Hematopoietic multipotent progenitor cell treated with erythropoietin and hydrocortisone succinate and interleukin-3 and kit ligand, for 6 days (in vitro differentiated cells): Measurements from ENCODE around the gene ZNRD2.
"Not testable (repeated sequence)": the region's sequence is repeated elsewhere in the genome, so short reads cannot be mapped to it uniquely, and the experiment has no call there.

Experiments used
- DNase-seq: peaks from one replicate; pipeline ENCODE4 v3.0.0-alpha.2; 2015

ZNRD2 gene

DNA sequence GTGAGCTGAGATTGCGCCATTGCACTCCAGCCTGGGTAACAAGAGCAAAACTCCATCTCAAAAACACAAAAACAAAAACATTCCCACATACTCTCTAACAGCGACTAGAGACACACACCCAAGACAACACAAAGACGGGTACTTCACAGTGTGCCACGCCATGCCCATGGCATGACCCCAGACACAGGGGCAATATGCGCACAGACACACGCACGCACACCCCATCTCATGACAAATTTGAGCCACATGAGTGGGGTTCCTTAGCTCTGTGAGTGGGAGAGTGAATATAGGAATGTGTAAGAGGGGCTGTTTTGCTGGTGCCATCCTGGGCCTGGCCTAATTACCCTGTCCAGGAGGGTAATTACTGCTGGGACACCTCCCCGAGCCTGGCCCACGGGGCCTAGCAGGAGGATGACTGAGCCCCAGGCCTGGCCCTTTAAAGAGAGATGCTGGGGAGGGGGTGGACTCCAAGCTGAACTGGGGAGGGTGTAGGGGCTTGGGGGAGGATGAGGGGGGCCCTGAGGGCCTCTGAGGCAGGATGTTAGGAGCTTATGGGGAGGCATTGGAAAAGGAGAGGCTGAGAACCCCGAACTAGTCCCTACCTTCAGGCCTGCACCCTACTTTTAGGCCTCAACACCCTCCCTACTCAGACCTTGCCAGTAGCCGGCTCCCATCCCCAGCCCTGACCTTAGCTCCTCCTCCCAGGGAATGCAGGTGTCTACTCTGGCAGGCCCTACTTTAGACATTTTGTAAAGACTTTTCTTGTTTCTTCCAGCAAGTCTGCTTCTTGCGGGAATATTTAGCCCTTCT is 13.6 kb upstream of the ZNRD2 start:
- no peak for DNase-seq

DNA sequence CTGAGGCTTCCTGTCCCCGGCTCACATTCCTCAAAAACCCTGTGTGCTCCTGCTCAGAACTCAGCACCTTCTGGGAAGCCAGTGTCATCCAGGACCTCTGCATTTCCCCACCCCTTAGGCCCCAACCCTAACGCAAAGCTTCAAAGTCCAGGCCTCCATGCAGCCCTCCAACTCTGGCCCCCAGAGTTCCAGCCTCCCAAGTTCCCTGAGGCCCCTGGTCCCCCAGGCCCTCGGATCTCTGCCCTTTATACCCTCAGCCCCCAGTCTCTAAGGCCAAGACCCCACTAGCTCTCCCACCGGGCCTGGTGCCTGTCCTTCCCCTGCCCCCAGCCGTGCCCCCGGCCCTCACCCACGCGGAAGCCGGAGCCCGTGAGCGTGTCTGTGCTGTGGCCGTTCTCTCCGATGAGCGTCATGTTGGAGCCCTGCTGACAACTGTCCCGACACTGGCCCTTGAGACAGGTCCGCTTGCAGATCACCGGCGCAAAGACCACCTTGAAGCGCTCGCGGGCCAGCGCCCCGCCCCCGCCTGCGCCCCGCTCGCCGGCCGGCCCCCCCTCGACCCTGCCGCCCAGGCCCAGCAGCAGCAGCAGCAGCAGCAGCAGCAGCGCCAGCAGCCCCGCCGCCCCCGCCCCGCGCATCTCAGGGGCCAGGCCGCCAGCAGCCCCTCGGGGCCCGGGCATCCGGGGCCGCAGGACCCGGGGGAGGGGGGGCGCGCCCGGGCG is 12.8 kb upstream of the ZNRD2 start:
- DNase-seq, result no peak

DNA sequence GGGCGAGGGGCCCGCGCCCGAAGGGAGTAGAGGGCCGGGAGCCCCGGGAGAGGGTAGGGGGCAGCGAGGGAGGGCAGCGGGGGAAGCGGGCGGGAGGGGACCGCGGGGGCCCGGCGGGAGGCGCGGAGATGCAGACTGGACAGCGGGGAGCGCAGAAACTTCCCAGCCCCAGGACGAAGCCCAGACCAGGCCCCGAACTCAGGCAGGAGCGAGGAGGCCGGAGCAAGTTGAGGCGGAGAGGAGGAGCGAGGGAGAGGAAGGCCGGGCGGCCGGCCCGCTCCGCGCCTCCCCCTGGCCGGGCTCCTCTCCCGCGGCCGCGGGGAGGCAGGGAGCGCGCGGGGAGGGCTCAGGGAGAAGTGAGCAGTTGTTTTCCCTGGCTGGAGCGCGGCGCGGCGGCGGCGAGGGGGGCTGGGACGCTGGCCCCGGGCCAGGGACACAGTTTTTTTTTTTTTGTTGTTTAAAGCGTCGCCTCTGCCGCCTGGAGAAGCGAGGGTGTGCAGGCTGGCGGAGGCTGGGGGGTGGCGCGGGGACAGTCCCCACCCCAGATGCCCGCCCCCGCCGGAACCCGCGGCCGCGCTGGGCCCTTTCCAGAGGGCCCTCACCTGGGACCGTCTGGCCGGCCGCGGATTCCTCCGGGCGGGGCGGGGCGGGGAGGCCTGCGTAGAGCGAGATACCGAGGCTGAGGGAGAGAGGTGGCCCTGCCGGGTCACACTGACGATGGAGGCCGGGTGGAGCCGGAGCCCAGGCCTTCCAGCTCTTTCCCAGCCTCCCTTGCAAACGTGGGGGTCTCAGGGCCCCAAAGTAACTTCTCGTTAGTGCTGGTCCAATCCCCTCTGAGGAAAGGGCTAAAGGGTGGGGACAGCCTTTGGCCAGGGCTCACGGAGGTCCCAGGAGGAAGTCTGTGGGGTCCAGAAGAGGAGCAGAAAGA is 12.0 kb upstream of the ZNRD2 start, which contains the start of gene LTBP3:
Gene LTBP3 (minus strand): TSS at position 358 of the 928 bp plus-strand sequence. CDS start 400 bp downstream, outside the sequence.
- DNase-seq, result peak; percentile 83

DNA sequence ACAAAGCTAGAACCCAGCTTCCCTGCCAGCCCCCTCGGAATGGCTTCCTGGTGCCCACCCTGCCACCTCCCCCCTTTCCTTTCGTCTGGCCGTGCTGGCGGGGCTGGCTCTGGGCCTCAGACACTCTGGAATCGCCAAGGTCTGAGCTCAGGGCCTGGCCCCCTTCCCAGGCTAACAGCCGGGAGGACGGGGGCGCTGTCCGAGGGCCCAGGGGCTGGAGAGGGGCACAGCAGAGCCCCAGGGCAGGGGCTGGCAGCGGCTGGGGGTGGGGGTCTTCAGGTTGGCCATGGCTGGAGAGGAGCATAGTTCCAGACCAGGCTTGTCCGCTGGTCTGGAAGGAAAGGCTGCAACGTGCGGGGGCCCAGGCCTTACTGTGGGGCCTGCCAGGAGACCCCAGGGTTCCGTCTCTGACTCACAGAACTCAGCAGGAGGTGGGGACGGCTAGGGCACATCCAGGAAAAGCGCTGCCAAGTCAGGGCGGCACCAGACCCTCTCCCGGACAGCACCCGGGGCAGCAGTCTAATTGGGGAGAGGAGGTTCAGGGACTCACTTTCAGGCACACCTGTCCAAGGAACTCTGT is 11.3 kb upstream of the ZNRD2 start:
- no peak for DNase-seq

DNA sequence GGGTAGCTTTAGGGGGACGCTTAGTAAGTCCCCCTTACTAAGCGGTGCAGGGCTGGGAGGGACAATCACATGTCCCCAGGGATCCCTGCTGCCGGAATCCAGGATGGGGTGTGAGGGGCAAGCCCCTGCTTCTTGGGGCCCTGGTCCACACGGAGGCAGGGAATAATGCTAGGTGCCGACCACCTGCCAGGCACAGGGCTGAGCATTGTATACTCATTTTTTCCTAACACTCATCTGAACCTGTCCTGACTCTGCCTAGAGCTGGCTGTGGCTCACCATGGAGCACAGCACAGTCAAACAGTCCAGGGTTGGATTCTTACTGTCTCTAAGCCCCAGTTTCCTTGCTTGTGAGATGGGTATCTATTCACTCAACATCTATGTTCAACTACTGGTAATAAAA is 10.7 kb upstream of the ZNRD2 start:
- no peak for DNase-seq

DNA sequence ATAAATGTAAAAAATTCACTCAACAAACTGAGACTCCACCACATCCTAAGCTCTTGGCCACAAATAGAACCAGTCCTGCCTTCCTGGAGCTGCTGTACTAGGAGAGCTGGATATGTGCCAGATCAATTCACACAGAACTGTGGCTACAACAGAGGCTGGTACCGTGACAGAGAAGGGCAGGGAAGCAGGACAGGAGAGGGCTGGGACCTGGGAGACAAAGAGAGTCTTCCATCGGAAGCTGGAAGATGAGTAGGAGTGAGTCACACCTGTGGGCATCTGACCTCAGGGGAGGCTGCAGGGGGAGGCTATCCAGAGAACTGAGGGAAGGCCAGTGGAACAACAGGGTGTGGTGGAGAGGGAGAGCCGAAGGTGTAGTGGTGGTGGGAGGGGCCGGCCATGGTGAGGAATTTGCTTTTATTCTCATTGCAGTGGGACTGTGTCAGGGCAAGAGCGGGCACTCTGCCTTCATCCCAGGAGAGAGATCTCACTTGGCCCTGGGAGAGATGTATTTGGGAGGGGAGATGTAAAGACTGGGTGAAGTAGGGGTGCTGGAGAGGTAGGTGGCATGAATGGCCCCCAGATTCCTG is 10.2 kb upstream of the ZNRD2 start:
- DNase-seq, result peak; percentile 80

DNA sequence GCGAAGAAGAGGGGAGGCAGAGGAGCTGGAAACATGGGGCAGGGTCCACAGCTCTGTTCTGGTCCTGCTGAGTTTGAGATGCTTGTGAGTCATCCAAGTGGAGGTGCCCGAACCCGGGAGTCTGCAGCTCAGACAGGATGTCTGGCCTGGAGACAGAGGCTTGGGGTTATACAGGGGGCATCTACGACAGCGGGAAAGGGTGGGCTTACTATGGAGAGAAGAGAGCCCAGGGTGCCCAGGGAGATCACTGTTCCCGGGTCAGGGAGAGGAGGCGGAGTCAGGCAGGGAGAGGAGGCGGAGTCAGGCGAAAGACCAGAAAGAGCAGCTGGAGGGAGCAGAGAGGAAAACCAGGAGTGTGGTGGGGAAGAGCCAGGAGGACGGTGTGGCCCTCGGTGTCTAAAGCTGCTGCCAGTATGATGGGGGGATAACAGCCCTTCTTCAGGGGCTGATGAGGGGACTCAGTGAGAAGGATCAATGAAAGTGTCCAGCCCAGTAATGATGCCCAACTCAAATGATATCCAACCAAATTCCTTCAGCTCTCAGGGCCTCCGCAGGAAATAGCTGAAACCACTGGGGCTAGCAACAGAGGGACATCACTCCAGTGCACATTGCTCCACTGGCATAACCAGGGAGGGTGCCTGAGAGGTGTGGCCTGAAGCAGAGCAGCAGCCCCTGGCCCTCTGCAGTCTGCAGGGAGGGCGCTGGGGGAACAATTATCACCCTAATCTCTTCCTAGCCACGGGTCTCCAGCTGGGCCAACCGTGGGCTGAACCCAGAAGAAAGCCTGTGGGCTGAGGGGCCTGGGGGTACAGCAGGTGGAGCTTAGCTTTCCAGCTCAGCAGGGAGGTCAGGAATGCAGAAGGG is 9.5 kb upstream of the ZNRD2 start:
- DNase-seq, result no peak

DNA sequence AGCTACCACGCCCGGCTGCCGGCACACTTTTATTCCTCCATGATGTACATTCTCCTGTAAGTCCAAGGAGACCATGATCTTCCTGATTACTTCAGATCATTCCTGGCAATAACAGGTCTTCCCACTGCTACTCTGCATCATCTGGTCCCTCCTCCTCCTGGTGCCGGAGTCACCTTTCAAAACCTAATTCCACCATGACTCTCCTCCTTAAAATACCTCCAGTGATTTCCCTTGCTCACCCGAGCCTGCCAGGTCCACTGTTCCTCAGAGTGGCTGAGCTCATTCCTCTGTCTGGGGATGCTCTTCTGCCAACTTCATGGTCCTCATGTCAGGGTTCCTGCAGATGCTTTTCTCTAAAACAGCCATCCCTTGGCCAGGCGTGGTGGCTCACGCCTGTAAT is 8.3 kb upstream of the ZNRD2 start:
- DNase-seq, result no peak

DNA sequence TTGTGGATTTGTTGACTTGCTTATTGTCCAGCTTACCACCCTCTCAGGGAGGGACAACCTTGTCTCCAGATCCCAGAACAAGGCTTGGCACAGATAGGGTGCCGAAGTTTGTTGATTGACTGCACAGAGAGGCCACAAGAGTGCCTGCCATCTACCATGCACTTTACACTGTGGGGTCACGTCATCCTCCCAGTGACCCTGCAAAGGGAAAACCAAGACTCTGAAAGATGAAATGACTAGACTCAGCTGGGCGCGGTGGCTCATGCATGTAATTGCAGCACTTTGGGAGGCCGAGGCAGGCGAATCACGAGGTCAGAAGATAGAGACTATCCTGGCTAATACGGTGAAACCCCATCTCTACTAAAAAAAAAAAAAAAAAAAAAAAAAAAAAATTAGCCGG is 7.5 kb upstream of the ZNRD2 start:
- DNase-seq, result no peak

DNA sequence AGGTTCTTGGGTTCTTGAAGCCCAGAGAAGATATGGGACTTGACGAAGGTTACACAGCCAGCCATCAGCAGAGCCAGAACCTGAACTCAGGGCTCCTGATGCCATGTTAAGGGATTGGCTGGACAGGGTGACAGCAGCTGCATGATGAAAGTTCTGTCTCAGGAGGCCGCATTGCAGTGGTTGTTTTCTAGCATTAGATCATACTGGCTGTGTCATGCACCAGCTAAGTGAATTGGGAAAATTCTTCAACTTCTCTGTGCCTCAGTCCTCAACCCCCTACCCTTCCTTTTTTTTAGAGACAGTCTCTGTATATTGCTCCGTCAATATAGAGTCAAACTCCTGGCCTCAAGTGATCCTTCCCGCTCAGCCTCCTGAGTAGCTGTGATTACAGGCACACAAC is 6.7 kb upstream of the ZNRD2 start:
- DNase-seq, result no peak

DNA sequence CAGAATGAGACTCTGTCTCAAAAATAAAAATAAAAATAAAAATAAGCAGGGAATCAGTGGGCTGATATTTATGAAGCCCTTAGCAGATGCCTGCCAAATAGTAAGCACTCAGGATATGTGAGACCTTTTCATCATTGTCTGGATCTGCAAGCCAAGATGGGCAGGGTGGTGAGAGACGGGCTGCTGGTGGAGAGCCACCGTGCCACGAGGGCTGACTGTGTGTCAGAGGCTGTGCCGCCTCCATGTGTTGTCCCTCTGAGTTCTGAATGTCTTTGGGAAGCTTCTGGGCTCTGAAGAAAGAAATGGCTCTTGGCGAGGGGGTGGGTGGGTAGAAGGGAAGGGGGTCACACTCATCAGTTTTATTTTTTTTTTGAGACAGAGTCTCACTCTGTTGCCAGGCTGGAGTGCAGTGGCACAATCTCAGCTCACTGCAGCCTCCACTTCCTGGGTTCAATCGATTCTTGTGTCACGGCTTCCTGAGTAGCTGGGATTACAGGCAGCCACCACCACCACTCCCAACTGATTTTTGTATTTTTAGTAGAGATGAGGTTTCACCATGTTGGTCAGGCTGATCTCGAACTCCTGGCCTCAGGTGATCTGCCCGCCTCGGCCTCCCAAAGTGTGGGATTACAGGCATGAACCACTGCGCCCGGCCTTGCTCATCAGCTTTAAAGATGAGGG is 5.3 kb upstream of the ZNRD2 start:
- DNase-seq, result not testable (repeated sequence)

DNA sequence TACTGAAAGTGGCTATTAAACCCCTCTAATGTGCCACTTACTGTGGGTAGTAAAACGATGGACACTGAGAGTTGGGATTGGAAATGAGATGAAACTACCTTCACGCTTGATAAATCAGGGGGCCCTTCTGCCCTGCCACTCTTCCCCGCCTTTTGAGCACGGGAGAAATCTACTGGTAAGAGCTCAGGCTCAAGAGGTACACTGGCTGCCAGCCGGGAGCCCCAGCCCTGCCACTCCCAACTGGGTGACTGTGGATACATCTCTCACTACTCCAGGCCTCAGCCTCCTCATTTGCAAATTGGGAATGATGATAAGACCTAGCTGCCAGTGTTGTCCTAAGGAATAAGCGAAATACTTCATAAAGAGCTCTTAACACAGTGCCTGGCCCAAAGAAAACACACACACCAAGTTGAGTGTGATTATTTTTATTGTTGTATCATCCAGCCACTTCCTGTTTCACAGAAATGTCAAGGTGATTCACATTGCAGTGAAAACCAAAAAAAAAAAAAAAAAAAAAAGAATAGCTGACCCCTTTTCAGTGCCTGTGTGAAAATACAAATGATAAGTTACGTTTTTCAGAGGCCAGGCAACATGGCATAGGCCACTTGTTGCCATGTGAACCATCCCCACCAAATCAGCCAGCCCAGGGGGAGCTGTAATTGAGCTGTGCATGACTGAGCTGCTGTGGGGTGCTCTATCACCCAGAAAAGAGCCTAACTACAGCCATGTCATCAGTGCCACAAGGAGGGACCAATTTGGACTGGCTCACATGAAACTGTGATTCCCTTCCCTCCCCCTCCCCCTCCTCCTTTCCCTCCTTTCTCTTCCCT is 4.4 kb upstream of the ZNRD2 start:
- no peak for DNase-seq

DNA sequence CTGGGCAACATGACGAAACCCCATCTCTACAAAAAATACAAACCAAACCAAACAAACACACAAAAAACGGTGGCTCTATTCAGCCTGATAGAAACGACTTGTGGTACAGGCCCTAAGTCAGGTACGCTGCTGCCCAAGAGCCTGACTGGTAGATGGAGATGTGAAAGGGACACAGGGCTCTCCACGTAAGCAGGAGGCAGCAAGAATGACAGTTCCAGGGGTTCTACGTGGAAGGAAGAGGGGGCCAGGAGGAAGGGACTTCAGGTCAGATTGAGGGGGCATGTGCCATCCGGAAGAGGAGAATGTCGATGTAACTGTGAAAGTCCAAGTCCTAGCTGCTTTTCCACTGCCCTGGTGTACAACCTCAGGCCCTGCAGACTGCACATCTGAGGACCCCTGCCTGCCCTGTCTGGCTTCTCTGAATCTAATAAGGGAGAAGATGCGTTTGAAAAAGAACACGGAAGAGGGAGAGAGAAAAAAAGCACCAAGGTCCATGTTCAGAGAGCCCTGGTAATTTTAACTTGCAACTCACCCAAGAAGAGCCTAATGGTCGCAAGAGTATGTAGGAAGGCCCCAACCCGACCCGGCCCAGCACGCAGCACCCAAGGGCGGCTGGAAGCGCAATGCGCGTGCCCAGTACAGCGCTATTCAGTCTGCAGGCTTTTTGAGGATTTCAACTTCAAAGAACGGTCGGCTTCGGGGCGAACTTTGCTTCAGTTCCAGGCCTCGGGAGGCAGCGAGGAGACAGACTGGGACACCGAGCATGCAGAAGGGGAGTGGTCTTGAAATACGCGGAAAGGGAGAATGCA is 909 bp upstream of the ZNRD2 start:
- no peak for DNase-seq

DNA sequence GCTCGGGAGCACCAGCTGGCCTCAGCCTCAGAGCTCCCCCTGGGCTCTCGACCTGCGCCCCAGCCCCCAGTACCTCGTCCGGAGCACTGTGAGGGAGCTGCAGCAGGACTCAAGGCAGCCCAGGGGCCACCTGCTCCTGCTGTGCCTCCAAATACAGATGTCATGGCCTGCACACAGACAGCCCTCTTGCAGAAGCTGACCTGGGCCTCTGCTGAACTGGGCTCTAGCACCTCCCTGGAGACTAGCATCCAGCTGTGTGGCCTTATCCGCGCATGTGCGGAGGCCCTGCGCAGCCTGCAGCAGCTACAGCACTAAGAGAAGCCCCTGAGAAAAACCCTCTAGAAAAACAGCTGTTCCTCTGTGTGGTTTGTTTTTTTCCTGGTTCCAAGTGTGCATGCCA is 1.1 kb downstream of the ZNRD2 start:
- DNase-seq, result no peak

DNA sequence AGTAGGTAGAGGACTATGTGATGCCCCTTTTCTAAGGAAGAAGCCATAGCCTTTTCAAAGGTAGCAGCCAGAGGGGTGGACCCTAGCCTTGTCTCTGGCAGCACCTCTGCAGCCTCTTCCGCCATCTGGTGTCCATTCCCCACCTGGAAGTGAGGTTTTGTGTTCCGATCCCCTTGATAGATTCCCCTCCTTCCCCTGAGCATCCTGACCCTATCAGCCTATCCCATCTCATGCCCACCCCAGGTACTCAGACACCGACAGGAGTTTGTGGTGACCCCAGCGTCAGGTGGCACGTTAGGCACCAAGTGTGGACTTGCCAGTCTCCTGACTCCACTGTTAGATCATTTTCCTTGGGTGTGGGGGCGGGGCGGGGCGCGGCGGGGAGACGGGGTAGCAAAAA is 1.7 kb downstream of the ZNRD2 start:
- DNase-seq, result peak; percentile 73

DNA sequence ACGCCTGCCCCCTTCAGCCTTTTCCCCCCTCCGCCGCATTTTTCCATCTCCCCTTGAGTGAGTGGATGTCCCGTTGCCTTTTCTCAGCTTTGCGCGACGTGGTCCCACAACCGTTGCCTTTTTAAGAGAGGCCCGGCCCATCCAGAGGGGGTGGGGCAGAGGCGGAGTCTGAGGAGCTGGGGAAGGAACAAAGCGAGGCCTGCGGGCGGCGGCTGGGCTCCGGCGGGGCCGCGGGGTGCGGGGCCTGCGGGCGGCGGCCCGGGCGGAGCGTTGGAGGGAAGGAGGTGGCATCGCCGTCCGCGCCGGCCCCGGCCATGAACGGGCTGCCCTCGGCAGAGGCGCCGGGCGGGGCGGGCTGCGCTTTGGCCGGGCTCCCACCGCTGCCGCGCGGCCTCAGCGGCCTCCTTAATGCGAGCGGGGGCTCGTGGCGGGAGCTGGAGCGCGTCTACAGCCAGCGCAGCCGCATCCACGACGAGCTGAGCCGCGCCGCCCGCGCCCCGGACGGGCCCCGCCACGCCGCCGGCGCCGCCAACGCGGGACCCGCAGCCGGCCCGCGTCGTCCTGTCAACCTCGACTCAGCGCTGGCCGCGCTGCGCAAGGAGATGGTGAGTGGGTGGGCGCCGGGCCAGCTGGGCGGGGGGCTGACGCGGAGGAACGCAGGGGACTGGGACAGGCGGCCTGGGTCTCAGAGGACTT is 2.2 kb downstream of the ZNRD2 start, which contains the start of gene FAM89B:
Gene FAM89B (plus strand): TSS at position 183 of the 696 bp plus-strand sequence. CDS start 132 bp downstream, at position 315.
- peak; percentile 96 for DNase-seq

DNA sequence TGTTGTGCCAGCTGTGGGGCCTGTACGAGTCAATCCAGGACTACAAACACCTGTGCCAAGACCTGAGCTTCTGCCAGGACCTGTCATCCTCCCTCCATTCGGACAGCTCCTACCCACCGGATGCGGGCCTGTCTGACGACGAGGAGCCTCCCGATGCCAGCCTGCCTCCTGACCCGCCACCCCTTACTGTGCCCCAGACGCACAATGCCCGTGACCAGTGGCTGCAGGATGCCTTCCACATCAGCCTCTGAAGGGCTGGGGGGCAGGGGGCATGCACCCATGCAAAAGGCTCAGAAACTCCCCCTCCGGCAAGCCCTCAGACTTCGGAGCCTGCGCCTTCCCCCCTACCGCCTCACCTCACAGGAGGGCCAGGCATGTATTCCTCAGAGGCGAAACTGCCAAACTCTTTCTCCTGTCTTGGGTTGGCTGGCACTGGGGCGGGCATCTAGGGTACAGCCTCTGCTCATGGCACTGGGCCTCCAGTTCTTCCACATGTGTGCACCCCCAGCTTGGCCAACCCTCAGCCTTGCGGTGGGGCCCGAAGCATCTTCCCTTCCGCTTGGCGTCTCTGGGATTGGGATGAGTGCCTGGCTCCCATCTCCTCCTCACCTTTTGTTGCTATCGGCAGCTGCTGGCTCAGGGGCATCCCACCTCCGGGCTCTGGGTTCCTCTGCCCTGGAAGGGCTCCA is 3.3 kb downstream of the ZNRD2 start:
- no peak for DNase-seq
